K562 (cell line): ENCODE measurements around the gene ZNF865.
A peak's percentile ranks its signal among the peaks of the same experiment; 100 is the strongest.

Experiments used
- MAFG ChIP-seq: fragments of 450-650 bp; conservative IDR thresholded peaks from 2 replicates; pipeline ENCODE4 v1.6.1; 2016; ENCODE audit warnings: missing genetic modification characterization, missing compliant biosample characterization
- NCOA2 ChIP-seq, 2 experiments: fragments of 450-650 bp; IDR thresholded peaks; 2 replicates each; pipeline ENCODE4 v1.6.1; 2018; ENCODE audit warnings: mild to moderate bottlenecking in 2 of 2, moderate library complexity in 1 of 2; ENCODE audit not compliant: partially characterized antibody in 2 of 2
- RAD21 ChIP-seq, 2 experiments: fragments of 250-450 bp in 1 of 2; fragments of 450-650 bp in 1 of 2; sonication (Bioruptor Pico) in 1 of 2; formaldehyde crosslinking in 1 of 2; IDR thresholded peaks in 1 of 2; conservative IDR thresholded peaks in 1 of 2; 2 replicates each; pipeline versions ENCODE4 v1.4.0 to v1.8.0; 2020 to 2022; ENCODE audit warnings: mild to moderate bottlenecking in 2 of 2, moderate library complexity in 1 of 2
- TAL1 ChIP-seq: fragments of 450-650 bp; IDR thresholded peaks from 2 replicates; pipeline ENCODE4 v1.6.1; 2016; ENCODE audit warnings: mild to moderate bottlenecking
- ZNF121 ChIP-seq: sonication (generic); formaldehyde crosslinking; conservative IDR thresholded peaks from 2 replicates; pipeline ENCODE4 v1.8.0; 2022; ENCODE audit warnings: missing genetic modification reagents
- ZNF263 ChIP-seq: sonication (generic); formaldehyde crosslinking; IDR thresholded peaks from 2 replicates; pipeline ENCODE4 v1.8.0; 2022; ENCODE audit warnings: mild to moderate bottlenecking, missing genetic modification reagents, borderline replicate concordance
- ZNF384 ChIP-seq: IDR thresholded peaks from 2 replicates; pipeline ENCODE4 v1.6.1; 2012; ENCODE audit warnings: low read depth, low read length, improper control_type of control experiment
- ZZZ3 ChIP-seq: fragments of 450-650 bp; IDR thresholded peaks from 2 replicates; pipeline ENCODE4 v1.6.1; 2016; ENCODE audit warnings: antibody characterized with exemption, mild to moderate bottlenecking, moderate library complexity
- TF ChIP-seq, protein P1 (sequence below): IDR thresholded peaks from 2 replicates; pipeline ENCODE4 v1.6.1; 2016; ENCODE audit warnings: missing genetic modification characterization, missing compliant biosample characterization
- TF ChIP-seq, protein P2 (sequence below): fragments of 450-650 bp; formaldehyde crosslinking; IDR thresholded peaks from 2 replicates; pipeline ENCODE4 v1.4.0; 2022; ENCODE audit warnings: mild to moderate bottlenecking, moderate library complexity
- TF ChIP-seq, protein P3 (sequence below): sonication (generic); formaldehyde crosslinking; IDR thresholded peaks from 2 replicates; pipeline ENCODE4 v1.9.0; 2022; ENCODE audit warnings: mild to moderate bottlenecking, missing genetic modification reagents
- TF ChIP-seq, protein P4 (sequence below): fragments of 250-450 bp; sonication (Bioruptor Pico); IDR thresholded peaks from 2 replicates; pipeline ENCODE4 v1.8.0; 2021; ENCODE audit warnings: mild to moderate bottlenecking, moderate library complexity

DNA sequence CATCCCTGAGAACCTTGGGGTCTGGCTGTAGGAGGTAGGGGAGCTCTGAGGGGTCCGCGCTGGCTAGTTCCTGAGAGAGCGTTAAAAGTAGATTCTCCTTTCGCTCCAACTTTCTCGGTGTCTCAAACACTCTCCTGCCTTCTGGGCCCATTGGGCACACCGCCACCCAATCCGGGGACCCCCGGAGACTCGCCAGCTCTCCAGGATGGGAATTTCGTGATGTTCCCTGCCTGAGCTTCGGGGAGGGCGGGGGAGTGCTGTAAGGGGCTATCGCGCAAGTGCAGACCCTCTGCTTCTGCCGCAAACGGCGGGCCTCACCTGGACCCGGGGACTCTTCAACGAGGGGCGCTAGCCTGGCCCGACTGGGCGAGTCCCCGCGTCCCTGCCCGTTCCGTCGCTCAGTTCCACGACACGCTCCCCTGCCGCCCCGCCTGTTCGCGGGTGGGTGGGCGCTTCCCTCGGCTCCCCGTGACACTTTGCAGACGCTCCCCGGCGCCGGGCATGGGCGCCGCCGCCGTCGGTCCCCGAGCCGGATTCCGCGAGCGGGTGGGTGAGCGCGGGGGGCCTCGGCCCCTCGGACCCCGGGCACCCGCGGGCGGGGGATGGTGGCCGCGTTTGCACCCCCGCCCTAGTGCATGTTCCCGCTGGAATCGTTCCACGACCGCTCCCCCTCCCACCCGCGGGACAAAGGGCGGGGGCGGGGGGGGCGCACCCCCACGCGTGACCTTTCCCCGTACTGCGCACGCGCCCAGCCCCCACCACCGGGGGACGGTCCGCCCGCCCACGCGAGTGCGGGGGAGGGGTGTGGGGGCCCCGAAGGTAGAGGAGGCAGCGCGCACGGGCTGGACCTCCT, 42.5 kb downstream of the ZNF865 start, which contains the start of gene CCDC106:
- TF ChIP-seq NCOA2 (IDR thresholded peaks at IDR 0.05; ENCODE audit: partially characterized antibody in 2 of 2) (peak in 1 of 2 experiments; percentile 100), ZNF384 (no peak), ZNF121 (CRISPR knock-in tag) (no peak), ZNF263 (CRISPR knock-in tag) (no peak; the same call in 1 of the 2 replicates), TAL1 (no peak), ZZZ3 (no peak), MAFG (tag) (no peak), RAD21 (CRISPR knock-in tag; conservative IDR thresholded peaks at IDR 0.05 in 1 of 2, IDR thresholded peaks at IDR 0.05 in 1 of 2) (no peak)
- TF ChIP-seq, protein P1, sequence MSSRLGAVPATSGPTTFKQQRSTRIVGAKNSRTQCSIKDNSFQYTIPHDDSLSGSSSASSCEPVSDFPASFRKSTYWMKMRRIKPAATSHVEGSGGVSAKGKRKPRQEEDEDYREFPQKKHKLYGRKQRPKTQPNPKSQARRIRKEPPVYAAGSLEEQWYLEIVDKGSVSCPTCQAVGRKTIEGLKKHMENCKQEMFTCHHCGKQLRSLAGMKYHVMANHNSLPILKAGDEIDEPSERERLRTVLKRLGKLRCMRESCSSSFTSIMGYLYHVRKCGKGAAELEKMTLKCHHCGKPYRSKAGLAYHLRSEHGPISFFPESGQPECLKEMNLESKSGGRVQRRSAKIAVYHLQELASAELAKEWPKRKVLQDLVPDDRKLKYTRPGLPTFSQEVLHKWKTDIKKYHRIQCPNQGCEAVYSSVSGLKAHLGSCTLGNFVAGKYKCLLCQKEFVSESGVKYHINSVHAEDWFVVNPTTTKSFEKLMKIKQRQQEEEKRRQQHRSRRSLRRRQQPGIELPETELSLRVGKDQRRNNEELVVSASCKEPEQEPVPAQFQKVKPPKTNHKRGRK: no peak
- TF ChIP-seq, protein P2, sequence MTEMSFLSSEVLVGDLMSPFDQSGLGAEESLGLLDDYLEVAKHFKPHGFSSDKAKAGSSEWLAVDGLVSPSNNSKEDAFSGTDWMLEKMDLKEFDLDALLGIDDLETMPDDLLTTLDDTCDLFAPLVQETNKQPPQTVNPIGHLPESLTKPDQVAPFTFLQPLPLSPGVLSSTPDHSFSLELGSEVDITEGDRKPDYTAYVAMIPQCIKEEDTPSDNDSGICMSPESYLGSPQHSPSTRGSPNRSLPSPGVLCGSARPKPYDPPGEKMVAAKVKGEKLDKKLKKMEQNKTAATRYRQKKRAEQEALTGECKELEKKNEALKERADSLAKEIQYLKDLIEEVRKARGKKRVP: no peak
- TF ChIP-seq, protein P3, sequence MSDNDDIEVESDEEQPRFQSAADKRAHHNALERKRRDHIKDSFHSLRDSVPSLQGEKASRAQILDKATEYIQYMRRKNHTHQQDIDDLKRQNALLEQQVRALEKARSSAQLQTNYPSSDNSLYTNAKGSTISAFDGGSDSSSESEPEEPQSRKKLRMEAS (CRISPR knock-in tag): 0 out of 2 replicates have a peak, but pooled peaks have one; percentile 14
- TF ChIP-seq, protein P4, sequence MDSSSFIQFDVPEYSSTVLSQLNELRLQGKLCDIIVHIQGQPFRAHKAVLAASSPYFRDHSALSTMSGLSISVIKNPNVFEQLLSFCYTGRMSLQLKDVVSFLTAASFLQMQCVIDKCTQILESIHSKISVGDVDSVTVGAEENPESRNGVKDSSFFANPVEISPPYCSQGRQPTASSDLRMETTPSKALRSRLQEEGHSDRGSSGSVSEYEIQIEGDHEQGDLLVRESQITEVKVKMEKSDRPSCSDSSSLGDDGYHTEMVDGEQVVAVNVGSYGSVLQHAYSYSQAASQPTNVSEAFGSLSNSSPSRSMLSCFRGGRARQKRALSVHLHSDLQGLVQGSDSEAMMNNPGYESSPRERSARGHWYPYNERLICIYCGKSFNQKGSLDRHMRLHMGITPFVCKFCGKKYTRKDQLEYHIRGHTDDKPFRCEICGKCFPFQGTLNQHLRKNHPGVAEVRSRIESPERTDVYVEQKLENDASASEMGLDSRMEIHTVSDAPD (CRISPR knock-in tag): no peak
